NCI-H187 treated with DMSO at 0.1 percent for 48 hours (cell line): ENCODE results near the gene CACNA2D4.

Source experiments
- DNase-seq: peaks from one replicate; lab custom pipeline; 2025; lab: John Stamatoyannopoulos, UW

The CACNA2D4 gene

GRCh38 chr12:1886396-1887008, 31.9 kb downstream of the CACNA2D4 start:
- no peak for DNase-seq

- DNase-seq = no peak
Observed at GRCh38 chr12:1885599-1886245, 32.7 kb downstream of the CACNA2D4 start.

GRCh38 chr12:1885082-1885596, 33.3 kb downstream of the CACNA2D4 start:
- no peak for DNase-seq

- DNase-seq = no peak
Observed at GRCh38 chr12:1884651-1885050, 33.8 kb downstream of the CACNA2D4 start.

- DNase-seq = no peak
Observed at GRCh38 chr12:1883513-1883912, 34.9 kb downstream of the CACNA2D4 start.

- no peak for DNase-seq
Observed at GRCh38 chr12:1882850-1883470, 35.5 kb downstream of the CACNA2D4 start.

GRCh38 chr12:1882405-1882804, 36.0 kb downstream of the CACNA2D4 start:
- no peak for DNase-seq

- DNase-seq = no peak
Observed at GRCh38 chr12:1881936-1882335, 36.5 kb downstream of the CACNA2D4 start.

GRCh38 chr12:1881301-1881700, 37.2 kb downstream of the CACNA2D4 start:
- DNase-seq = no peak

- no peak for DNase-seq
Observed at GRCh38 chr12:1880876-1881275, 37.6 kb downstream of the CACNA2D4 start.

GRCh38 chr12:1880153-1880845, 38.2 kb downstream of the CACNA2D4 start:
- DNase-seq = no peak

- no peak for DNase-seq
Observed at GRCh38 chr12:1879633-1880032, 38.8 kb downstream of the CACNA2D4 start.

- DNase-seq = no peak
Observed at GRCh38 chr12:1878695-1879094, 39.8 kb downstream of the CACNA2D4 start.

GRCh38 chr12:1878214-1878613, 40.2 kb downstream of the CACNA2D4 start:
- no peak for DNase-seq

- no peak for DNase-seq
Observed at GRCh38 chr12:1877169-1877878, 41.1 kb downstream of the CACNA2D4 start.

- DNase-seq = no peak
Observed at GRCh38 chr12:1876086-1876485, 42.4 kb downstream of the CACNA2D4 start.

GRCh38 chr12:1875608-1876007, 42.8 kb downstream of the CACNA2D4 start:
- no peak for DNase-seq

GRCh38 chr12:1873531-1874510, 44.6 kb downstream of the CACNA2D4 start:
- DNase-seq = no peak

- no peak for DNase-seq
Observed at GRCh38 chr12:1872448-1872847, 46.0 kb downstream of the CACNA2D4 start.

GRCh38 chr12:1872001-1872400, 46.5 kb downstream of the CACNA2D4 start:
- DNase-seq = no peak
